Testis (tissue), 3 donors: ENCODE data around the gene SLC25A3. TPM values are rescaled to one million over a fixed set of nuclear protein-coding genes. Genes with fewer than 3 reads are reported as not detected.
"Not testable (repeated sequence)": the region's sequence is repeated elsewhere in the genome, so short reads cannot be mapped to it uniquely, and the experiment has no call there.

Source experiments
- DNase-seq: peaks from one replicate; pipeline ENCODE4 v3.0.0-alpha.2; 2019
- H3K27ac ChIP-seq, 2 donors: fragments of 200-600 bp; sonication (generic); one replicate each; pipeline ENCODE4 v1.5.1; 2019
- H3K27me3 ChIP-seq: fragments of 200-600 bp; sonication (generic); one replicate; pipeline ENCODE4 v1.5.1; 2019
- H3K36me3 ChIP-seq: fragments of 200-600 bp; sonication (generic); one replicate; pipeline ENCODE4 v1.5.1; 2017; ENCODE audit warnings: low read depth; ENCODE audit errors: missing control alignments
- H3K4me1 ChIP-seq: fragments of 200-600 bp; sonication (generic); one replicate; pipeline ENCODE4 v1.5.1; 2019
- H3K4me3 ChIP-seq, 2 donors: fragments of 200-600 bp; sonication (generic); one replicate each; pipeline ENCODE4 v1.5.1; 2017 to 2019
- H3K9me3 ChIP-seq: fragments of 200-600 bp; sonication (generic); one replicate; pipeline ENCODE4 v1.5.1; 2017
- CTCF ChIP-seq, 3 experiments: fragments of 450-650 bp in 2 of 3; fragments of 200-600 bp in 1 of 3; sonication (generic) in 1 of 3; IDR thresholded peaks; one replicate each; pipeline ENCODE4 v1.5.1; 2016 to 2019; ENCODE audit warnings: antibody characterized with exemption in 3 of 3, mild to moderate bottlenecking in 2 of 3, moderate library complexity in 1 of 3
- POLR2A ChIP-seq: fragments of 450-650 bp; IDR thresholded peaks from one replicate; pipeline ENCODE4 v1.6.1; 2017; ENCODE audit warnings: antibody characterized with exemption, mild to moderate bottlenecking, moderate library complexity
- WGBS, 2 donors: methylation state at CpG; one replicate each; pipeline ENCODE4 v1.1.5; 2018; 5-methylcytosine and 5-hydroxymethylcytosine counted together
- intact Hi-C: fragments of 100-400 bp; cut with DNase I; formaldehyde crosslinking; loops from one replicate; pipeline ENCODE4 v1.15.1; 2023; ENCODE audit warnings: low total_unique reads
- polyA plus RNA-seq: library from polyadenylated mRNA; stranded (reverse); fragments of 350-450 nt; fragmentation: Illumina TruSeq; extraction: RNeasy Lipid Tissue Mini Kit (QIAGEN cat#74804); gene quantifications from one replicate; pipeline ENCODE4 v1.2.3, GENCODE V29; 2014; ENCODE audit warnings: low read depth, low replicate concordance; ENCODE audit not compliant: insufficient read depth
- total RNA-seq, 2 donors: library from RNA; depleted of rRNA; stranded (reverse); fragments of >200 nt; gene quantifications; one replicate each; pipeline ENCODE4 v1.2.3, GENCODE V29; 2016

SLC25A3 gene
- total and polyA plus RNA-seq, 3 donors from 2014 or later, result 202 to 273 (median 251) TPM

- Histone ChIP-seq H3K27me3 (no peaks in the 10 kb centered on the region), H3K27ac (no peak overlapping the region), H3K36me3 (no peaks in the 10 kb centered on the region), H3K4me3 (no peak overlapping the region), H3K4me1 (no peaks in the 10 kb centered on the region), H3K9me3 (no peaks in the 10 kb centered on the region)
- DNase-seq, result no peak
- WGBS, 2 donors, result 88 to 94% methylated on average over 1 of the region's 1 CpG
- TF ChIP-seq CTCF (IDR thresholded peaks at IDR 0.05) (no peak), POLR2A (no peak)
- intact Hi-C loops, result no loop called here
Observed at GRCh38 chr12:98574110-98574509, 19.4 kb upstream of the SLC25A3 start.

GRCh38 chr12:98575013-98575412, 18.5 kb upstream of the SLC25A3 start:
- Histone ChIP-seq H3K9me3 (no peaks in the 10 kb centered on the region), H3K27ac (no peak overlapping the region), H3K4me3 (no peak overlapping the region), H3K4me1 (no peaks in the 10 kb centered on the region), H3K27me3 (no peaks in the 10 kb centered on the region), H3K36me3 (no peaks in the 10 kb centered on the region)
- no peak for DNase-seq
- intact Hi-C loops, result no loop called here
- WGBS, 2 donors, result 93 to 96% methylated on average over 4 of the region's 4 CpGs
- TF ChIP-seq POLR2A (no peak), CTCF (IDR thresholded peaks at IDR 0.05) (no peak)

- H3K27me3 ChIP-seq, H3K4me1 ChIP-seq, H3K36me3 ChIP-seq, H3K4me3 ChIP-seq, DNase-seq, H3K9me3 ChIP-seq, intact Hi-C loops, H3K27ac ChIP-seq: not testable (repeated sequence)
- 94 to 98% methylated on average over 2 of the region's 2 CpGs for WGBS, 2 donors
Observed at GRCh38 chr12:98576795-98577194, 16.7 kb upstream of the SLC25A3 start.

GRCh38 chr12:98578392-98578791, 15.1 kb upstream of the SLC25A3 start:
- Histone ChIP-seq H3K36me3 (no peaks in the 10 kb centered on the region), H3K9me3 (no peaks in the 10 kb centered on the region), H3K27ac (no peak overlapping the region), H3K27me3 (no peaks in the 10 kb centered on the region), H3K4me1 (no peaks in the 10 kb centered on the region), H3K4me3 (no peak overlapping the region)
- TF ChIP-seq CTCF (IDR thresholded peaks at IDR 0.05), result no peak
- TF ChIP-seq POLR2A, result no peak
- DNase-seq, result no peak
- WGBS, 2 donors, result 77 to 92% methylated on average over 1 of the region's 1 CpG
- intact Hi-C loops, result no loop called here

GRCh38 chr12:98578821-98579220, 14.7 kb upstream of the SLC25A3 start:
- H3K27ac ChIP-seq, result no peak overlapping the region
- TF ChIP-seq CTCF (IDR thresholded peaks at IDR 0.05) (no peak), POLR2A (no peak)
- intact Hi-C loops, result no loop called here

More at GRCh38 chr12:98578821-98579220, 14.7 kb upstream of the SLC25A3 start:
- no peaks in the 10 kb centered on the region for H3K27me3 ChIP-seq
- H3K9me3 ChIP-seq, result no peaks in the 10 kb centered on the region
- no peak for DNase-seq
- H3K36me3 ChIP-seq, result no peaks in the 10 kb centered on the region
- H3K4me1 ChIP-seq, result no peaks in the 10 kb centered on the region
- H3K4me3 ChIP-seq, result no peak overlapping the region
- WGBS, 2 donors, result 72 to 82% methylated on average over 2 of the region's 2 CpGs
